ENCODE data around the gene MCM8.

Gene MCM8

GRCh38 chr20:6046432-6046831, 96.0 kb downstream of the MCM8 start:
- DNase-seq, result no peak

GRCh38 chr20:6048391-6048790, 97.9 kb downstream of the MCM8 start:
- no peak for DNase-seq
